DOHH2 (cell line): Measurements from ENCODE around the gene RBFOX1.

ENCODE experiments used
- EZH2phosphoT487 ChIP-seq: fragments of 200-600 bp; sonication (generic); IDR thresholded peaks from 2 replicates; pipeline ENCODE4 v1.6.1; 2017; ENCODE audit warnings: borderline replicate concordance, mild to moderate bottlenecking, antibody characterized with exemption, low read length, moderate library complexity, mixed read lengths
- TF ChIP-seq, protein P1 (sequence below): fragments of 200-600 bp; sonication (generic); IDR thresholded peaks from one replicate; pipeline ENCODE4 v1.5.1; 2014; ENCODE audit warnings: antibody characterized with exemption, mild to moderate bottlenecking, low read depth, low read length; ENCODE audit not compliant: poor library complexity, severe bottlenecking

DNA sequence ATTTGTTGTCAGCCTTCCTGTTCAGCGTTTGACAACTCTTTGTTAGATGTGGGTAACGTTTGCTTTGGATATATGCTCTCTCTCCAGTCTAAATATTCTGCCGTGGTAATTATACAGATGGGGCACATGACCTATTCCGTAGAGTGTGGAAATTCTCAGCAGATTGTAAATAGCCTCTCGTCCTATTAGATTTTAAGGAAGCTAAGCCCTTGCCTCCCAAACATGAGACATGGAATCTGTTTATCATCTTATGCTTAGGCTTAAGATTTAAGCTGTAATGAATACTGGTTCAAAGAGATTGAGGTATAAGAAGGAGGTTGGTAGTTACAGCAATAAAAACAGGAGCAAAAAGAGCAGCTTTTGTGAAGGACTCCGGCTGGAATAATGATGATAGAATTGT lies 87.4 kb downstream of the RBFOX1 start:
- TF ChIP-seq, protein P1, sequence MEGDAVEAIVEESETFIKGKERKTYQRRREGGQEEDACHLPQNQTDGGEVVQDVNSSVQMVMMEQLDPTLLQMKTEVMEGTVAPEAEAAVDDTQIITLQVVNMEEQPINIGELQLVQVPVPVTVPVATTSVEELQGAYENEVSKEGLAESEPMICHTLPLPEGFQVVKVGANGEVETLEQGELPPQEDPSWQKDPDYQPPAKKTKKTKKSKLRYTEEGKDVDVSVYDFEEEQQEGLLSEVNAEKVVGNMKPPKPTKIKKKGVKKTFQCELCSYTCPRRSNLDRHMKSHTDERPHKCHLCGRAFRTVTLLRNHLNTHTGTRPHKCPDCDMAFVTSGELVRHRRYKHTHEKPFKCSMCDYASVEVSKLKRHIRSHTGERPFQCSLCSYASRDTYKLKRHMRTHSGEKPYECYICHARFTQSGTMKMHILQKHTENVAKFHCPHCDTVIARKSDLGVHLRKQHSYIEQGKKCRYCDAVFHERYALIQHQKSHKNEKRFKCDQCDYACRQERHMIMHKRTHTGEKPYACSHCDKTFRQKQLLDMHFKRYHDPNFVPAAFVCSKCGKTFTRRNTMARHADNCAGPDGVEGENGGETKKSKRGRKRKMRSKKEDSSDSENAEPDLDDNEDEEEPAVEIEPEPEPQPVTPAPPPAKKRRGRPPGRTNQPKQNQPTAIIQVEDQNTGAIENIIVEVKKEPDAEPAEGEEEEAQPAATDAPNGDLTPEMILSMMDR, result no peak
- TF ChIP-seq EZH2phosphoT487, result no peak
